GM12878 (cell line): ENCODE results near the gene ZBTB9. TPM values are rescaled to one million over a fixed set of nuclear protein-coding genes. Genes with fewer than 3 reads are reported as not detected.
A peak's percentile ranks its signal among the peaks of the same experiment; 100 is the strongest.

Experiments used
- ATAC-seq: fragments of 200-7000 bp; cut with Tn5 transposase; 3 replicates; pipeline ENCODE4 v1.9.1; 2020; ENCODE audit warnings: mild to moderate bottlenecking, moderate library complexity
- BruUV-seq: library from RNA; stranded (reverse); fragments of 400-500 nt; replicated peaks from 2 replicates; lab custom pipeline; 2021; lab: Mats Ljungman, UMichigan
- CTCF ChIA-PET: fragments of 300-600 bp; sonication (Branson Sonifier 250); formaldehyde crosslinking; extraction: SDS; loops from one replicate; lab custom pipeline; 2021; ENCODE audit warnings: inconsistent platforms; lab: Yijun Ruan, JAX
- POLR2A ChIA-PET: fragments of 350-600 bp; formaldehyde crosslinking; extraction: SDS; loops from one replicate; lab custom pipeline; 2021; ENCODE audit warnings: inconsistent platforms; lab: Charles Lee
- RAD21 ChIA-PET: fragments of 300-600 bp; sonication (Branson Sonifier 250); formaldehyde crosslinking; loops from one replicate; lab custom pipeline; 2023; ENCODE audit warnings: antibody characterized with exemption; ENCODE audit not compliant: unreplicated experiment; lab: Charles Lee
- SMC1A ChIA-PET: fragments of 300-600 bp; sonication (Branson Sonifier 250); formaldehyde crosslinking; loops from one replicate; lab custom pipeline; 2023; ENCODE audit not compliant: unreplicated experiment, uncharacterized antibody; lab: Charles Lee
- DNase-seq: peaks from one replicate; pipeline ENCODE4 v3.0.0-alpha.2; 2011; ENCODE audit warnings: low read depth, low spot score
- FAIRE-seq: peaks from 3 replicates; lab custom pipeline; 2011; peaks lifted over from hg19 to GRCh38; lab: Jason Lieb, UNC
- H2AFZ ChIP-seq: 2 replicates; pipeline ENCODE4 v1.6.0; 2011; ENCODE audit warnings: low read depth, low read length, control low read depth; ENCODE audit not compliant: control insufficient read depth
- H3K27ac ChIP-seq: 2 replicates; pipeline ENCODE4 v1.5.1; 2011; ENCODE audit warnings: control low read depth; ENCODE audit not compliant: control insufficient read depth, insufficient read depth
- H3K27me3 ChIP-seq, 2 experiments: replicated peaks in 1 of 2; 2 replicates each; pipeline versions ENCODE4 v1.6.0 to v1.6.1; 2011; ENCODE audit warnings: low read length in 1 of 2; ENCODE audit not compliant: control insufficient read depth in 2 of 2, insufficient read depth in 2 of 2
- H3K36me3 ChIP-seq, 2 experiments: 2 replicates each; pipeline ENCODE4 v1.5.1; 2011; ENCODE audit warnings: low read length in 1 of 2; ENCODE audit not compliant: control insufficient read depth in 2 of 2, insufficient read depth in 2 of 2
- H3K4me1 ChIP-seq: 2 replicates; pipeline ENCODE4 v1.6.1; 2011; ENCODE audit warnings: mild to moderate bottlenecking, low read length, moderate library complexity, mixed read lengths; ENCODE audit not compliant: control insufficient read depth, insufficient read depth
- H3K4me2 ChIP-seq: 2 replicates; pipeline ENCODE4 v1.6.0; 2011; ENCODE audit warnings: control low read depth; ENCODE audit not compliant: control insufficient read depth, insufficient read depth
- H3K4me3 ChIP-seq: fragments of 200-600 bp; sonication (generic); 2 replicates; pipeline ENCODE4 v1.5.1; 2016
- H3K79me2 ChIP-seq: 2 replicates; pipeline ENCODE4 v1.6.0; 2011; ENCODE audit warnings: low read length; ENCODE audit not compliant: control insufficient read depth, insufficient read depth
- H3K9ac ChIP-seq: 2 replicates; pipeline ENCODE4 v1.8.0; 2011; ENCODE audit warnings: low read length, control low read depth, mixed read lengths; ENCODE audit not compliant: control insufficient read depth, insufficient read depth
- H3K9me3 ChIP-seq: replicated peaks from 3 replicates; pipeline ENCODE4 v1.5.1; 2011; ENCODE audit warnings: mild to moderate bottlenecking, low read length; ENCODE audit not compliant: control insufficient read depth, insufficient read depth
- H4K20me1 ChIP-seq: 2 replicates; pipeline ENCODE4 v1.6.0; 2011; ENCODE audit not compliant: control insufficient read depth, insufficient read depth
- ATF3 ChIP-seq: IDR thresholded peaks from 2 replicates; pipeline ENCODE4 v1.6.1; 2011; ENCODE audit warnings: low read depth, mild to moderate bottlenecking, low read length, moderate library complexity, borderline replicate concordance; ENCODE audit errors: extremely low read depth
- DPF2 ChIP-seq: fragments of 450-650 bp; IDR thresholded peaks from 2 replicates; pipeline ENCODE4 v1.6.1; 2017; ENCODE audit warnings: mild to moderate bottlenecking
- JUNB ChIP-seq: IDR thresholded peaks from 2 replicates; pipeline ENCODE4 v1.6.1; 2016; ENCODE audit warnings: antibody characterized with exemption, mild to moderate bottlenecking
- NFYA ChIP-seq: IDR thresholded peaks from 2 replicates; pipeline ENCODE4 v1.6.1; 2011; ENCODE audit warnings: low read depth, mild to moderate bottlenecking, low read length, improper control_type of control experiment, borderline replicate concordance
- NR2C2 ChIP-seq: IDR thresholded peaks from 2 replicates; pipeline ENCODE4 v1.6.1; 2011; ENCODE audit warnings: borderline replicate concordance, low read depth; ENCODE audit not compliant: control insufficient read depth, insufficient read length
- NR2F1 ChIP-seq: fragments of 450-650 bp; conservative IDR thresholded peaks from 2 replicates; pipeline ENCODE4 v1.6.1; 2017; ENCODE audit warnings: mild to moderate bottlenecking
- RELB ChIP-seq: fragments of 450-650 bp; IDR thresholded peaks from 2 replicates; pipeline ENCODE4 v1.6.1; 2017; ENCODE audit warnings: low read depth, mild to moderate bottlenecking, moderate library complexity
- SP1 ChIP-seq: IDR thresholded peaks from one replicate; pipeline ENCODE4 v1.6.1; 2011; ENCODE audit warnings: low read depth, low read length
- SRF ChIP-seq, 2 experiments: IDR thresholded peaks; 2 replicates each; pipeline ENCODE4 v1.6.1; 2011; ENCODE audit warnings: low read depth in 2 of 2, low read length in 2 of 2, mild to moderate bottlenecking in 1 of 2, moderate library complexity in 1 of 2
- WGBS: methylation state at CpG from one replicate; pipeline ENCODE4 v1.1.6; 2016; ENCODE audit warnings: low lambda C conversion rate; ENCODE audit not compliant: insufficient replicate concordance, insufficient coverage; ENCODE audit errors: missing lambda C conversion rate; 5-methylcytosine and 5-hydroxymethylcytosine counted together
- in situ Hi-C: fragments of 300-500 bp; cut with MboI; formaldehyde crosslinking; loops from 9 replicates; pipeline ENCODE4 v1.14.3; 2018; ENCODE audit warnings: mixed read lengths
- intact Hi-C: fragments of 100-400 bp; cut with micrococcal nuclease; formaldehyde crosslinking; loops from one replicate; pipeline ENCODE4 v1.14.2; 2022; ENCODE audit not compliant: unreplicated experiment
- polyA plus RNA-seq, 11 experiments: library from polyadenylated mRNA; depleted of rRNA in 4 of 11; unstranded in 6 of 11; stranded (reverse) in 5 of 11; fragments of >200 nt; fragmentation: Nextera tagmentation in 4 of 11; fragmentation: Illumina TruSeq in 1 of 11; extraction: Ambion mirVana in 4 of 11; extraction: Trizol in 1 of 11; gene quantifications; 1 replicate in 1 of 11; 2 replicates in 10 of 11; pipeline versions ENCODE4 v1.2.1 to v1.2.3, GENCODE V29; 2011 to 2016; ENCODE audit warnings: inconsistent platforms in 2 of 11, missing spikeins in 2 of 11, low read depth in 1 of 11
- total RNA-seq, 4 experiments: library from RNA; depleted of rRNA in 3 of 4; stranded (reverse); fragments of >200 nt in 3 of 4; fragmentation: Illumina TruSeq in 1 of 4; extraction: Trizol in 1 of 4; gene quantifications; 2 replicates each; pipeline versions ENCODE4 v1.2.1 to v1.2.3, GENCODE V29; 2013 to 2021
- TF ChIP-seq, protein P1 (sequence below): IDR thresholded peaks from 2 replicates; pipeline ENCODE4 v1.6.1; 2012; ENCODE audit warnings: low read depth, low read length, improper control_type of control experiment

The ZBTB9 gene
- total and polyA plus RNA-seq, 10 of the 15 experiments (the other 5 are each of a cell fraction or from before 2014, with no cell fraction given): 1.5 to 12.7 (median 6.9) TPM

GRCh38 chr6:33438978-33439594, 15.3 kb upstream of the ZBTB9 start:
- no peaks in the 10 kb centered on the region for H3K27me3 ChIP-seq
- TSS peak; percentile 31 for BruUV-seq
- CTCF ChIA-PET: interaction anchor here (1.0 to 1.1 kb wide), 3 partner anchors 11 to 69 kb away, joined by 3 read pairs; no protein-coding TSS in a partner anchor
- H3K4me1 ChIP-seq: no peaks in the 10 kb centered on the region
- H3K4me3 ChIP-seq: no peak overlapping the region
- TF ChIP-seq ATF3 (no peak), SRF (IDR thresholded peaks at IDR 0.05; ENCODE audit: low read depth in 2 of 2, low read length in 2 of 2) (no peak), NFYA (no peak), NR2C2 (no peak), RELB (no peak), SP1 (no peak), DPF2 (no peak), JUNB (no peak), NR2F1 (no peak)
- TF ChIP-seq, protein P1, sequence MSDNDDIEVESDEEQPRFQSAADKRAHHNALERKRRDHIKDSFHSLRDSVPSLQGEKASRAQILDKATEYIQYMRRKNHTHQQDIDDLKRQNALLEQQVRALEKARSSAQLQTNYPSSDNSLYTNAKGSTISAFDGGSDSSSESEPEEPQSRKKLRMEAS: no peak
- TF ChIP-seq, all 136 proteins: peak for 0
- ChIA-PET SMC1A (interaction anchor here (0.6 kb wide), 1 partner anchor 44 kb away, joined by 3 read pairs; no protein-coding TSS in a partner anchor), POLR2A (interaction anchor here (0.6 kb wide), 1 partner anchor 130 kb away, joined by 3 read pairs; no protein-coding TSS in a partner anchor), RAD21 (no interaction called here)
- H3K9me3 ChIP-seq: no peaks in the 10 kb centered on the region
- DNase-seq (no peak), ATAC-seq (no peak), FAIRE-seq (no peak)
- WGBS: 98% methylated on average over 3 of the region's 3 CpGs
- no peak overlapping the region for H3K27ac ChIP-seq
- H3K79me2 ChIP-seq: no peaks in the 10 kb centered on the region; the same call in 1 of the 2 replicates
- H3K9ac ChIP-seq: no peak overlapping the region
- H4K20me1 ChIP-seq: no peaks in the 10 kb centered on the region; the same call in 1 of the 2 replicates
- no peak overlapping the region for H2AFZ ChIP-seq
- H3K4me2 ChIP-seq: no peak overlapping the region
- H3K36me3 ChIP-seq: peaks cover 0 to 5% of the 10 kb centered on the region in 2 experiments; a peak in 3 of 4 replicates
- in situ Hi-C loops: no loop called here
- intact Hi-C loops: no loop called here
